Esophagus muscularis mucosa (tissue), 4 donors: Measurements from ENCODE around the gene NOD2. TPM values are rescaled to one million over a fixed set of nuclear protein-coding genes. Genes with fewer than 3 reads are reported as not detected.

Experiments used
- DNase-seq: peaks from one replicate; pipeline ENCODE4 v3.0.0-alpha.2; 2017; ENCODE audit errors: extremely low spot score
- H3K27ac ChIP-seq, 4 donors: fragments of 200-600 bp; sonication (generic); replicated peaks in 1 of 4; 1 replicate in 3 of 4; 2 replicates in 1 of 4; pipeline ENCODE4 v1.5.1; 2016 to 2019; ENCODE audit warnings: mild to moderate bottlenecking in 1 of 4
- H3K27me3 ChIP-seq, 4 donors: fragments of 200-600 bp; sonication (generic); one replicate each; pipeline versions ENCODE4 v1.5.1 to v1.6.0; 2016 to 2019
- H3K36me3 ChIP-seq, 4 donors: fragments of 200-600 bp; sonication (generic); one replicate each; pipeline ENCODE4 v1.5.1; 2016 to 2019
- H3K4me1 ChIP-seq, 4 donors: fragments of 200-600 bp; sonication (generic); one replicate each; pipeline ENCODE4 v1.5.1; 2016 to 2019
- H3K4me3 ChIP-seq, 4 donors: fragments of 200-600 bp; sonication (generic); 1 replicate in 2 of 4; 2 replicates in 2 of 4; pipeline ENCODE4 v1.5.1; 2016 to 2019; ENCODE audit warnings: mild to moderate bottlenecking in 4 of 4, moderate library complexity in 1 of 4
- H3K9me3 ChIP-seq, 4 donors: fragments of 200-600 bp; sonication (generic); 1 replicate in 3 of 4; 2 replicates in 1 of 4; pipeline ENCODE4 v1.5.1; 2016 to 2019
- CTCF ChIP-seq, 3 experiments: fragments of 200-600 bp in 2 of 3; fragments of 450-650 bp in 1 of 3; sonication (generic) in 2 of 3; IDR thresholded peaks; one replicate each; pipeline ENCODE4 v1.5.1; 2017 to 2019; ENCODE audit warnings: antibody characterized with exemption in 3 of 3, mild to moderate bottlenecking in 2 of 3, moderate library complexity in 1 of 3
- EP300 ChIP-seq: sonication (generic); formaldehyde crosslinking; IDR thresholded peaks from one replicate; pipeline ENCODE4 v1.6.1; 2017; ENCODE audit warnings: antibody characterized with exemption
- POLR2A ChIP-seq: fragments of 450-650 bp; IDR thresholded peaks from one replicate; pipeline ENCODE4 v1.6.1; 2017; ENCODE audit warnings: antibody characterized with exemption, moderate library complexity, mild to moderate bottlenecking, low read depth
- POLR2AphosphoS5 ChIP-seq, 2 donors: sonication (generic); formaldehyde crosslinking; IDR thresholded peaks; one replicate each; pipeline ENCODE4 v1.6.1; 2017; ENCODE audit warnings: antibody characterized with exemption in 2 of 2
- WGBS: methylation state at CpG from one replicate; pipeline ENCODE4 v1.1.5; 2018; 5-methylcytosine and 5-hydroxymethylcytosine counted together
- intact Hi-C: fragments of 100-400 bp; cut with DNase I; formaldehyde crosslinking; loops from one replicate; pipeline ENCODE4 v1.15.1; 2023
- total RNA-seq, 4 donors: library from RNA; depleted of rRNA; stranded (reverse); fragments of >200 nt; gene quantifications; one replicate each; pipeline versions ENCODE4 v1.1.0 to v1.2.1, GENCODE V29; 2016

Gene NOD2
- total RNA-seq, 4 donors from 2014 or later, result 1.2 to 6.0 (median 2.5) TPM

GRCh38 chr16:50683689-50684374 lies 9.6 kb upstream of the NOD2 start:
- DNase-seq, result no peak
- no peak overlapping the region for H3K4me3 ChIP-seq
- no peaks in the 10 kb centered on the region for H3K36me3 ChIP-seq
- WGBS, result 84% methylated on average over 14 of the region's 14 CpGs
- H3K27ac ChIP-seq, result no peak overlapping the region
- intact Hi-C loops, result no loop called here
- no peaks in the 10 kb centered on the region for H3K9me3 ChIP-seq
- H3K4me1 ChIP-seq, result no peaks in the 10 kb centered on the region
- no peaks in the 10 kb centered on the region for H3K27me3 ChIP-seq
- TF ChIP-seq CTCF (IDR thresholded peaks at IDR 0.05), result no peak
- TF ChIP-seq POLR2AphosphoS5 (IDR thresholded peaks at IDR 0.05), result no peak
- no peak for TF ChIP-seq POLR2A
- TF ChIP-seq EP300, result no peak

- intact Hi-C loops, result no loop called here
- no peak for TF ChIP-seq EP300
- no peak for TF ChIP-seq CTCF (IDR thresholded peaks at IDR 0.05)
- TF ChIP-seq POLR2A, result no peak
- TF ChIP-seq POLR2AphosphoS5 (IDR thresholded peaks at IDR 0.05), result no peak
Observed at GRCh38 chr16:50684823-50685461, 8.5 kb upstream of the NOD2 start.

GRCh38 chr16:50685462-50686063 lies 7.8 kb upstream of the NOD2 start:
- H3K36me3 ChIP-seq, result no peaks in the 10 kb centered on the region
- no peaks in the 10 kb centered on the region for H3K9me3 ChIP-seq
- no peak overlapping the region for H3K4me3 ChIP-seq
- WGBS, result 82% methylated on average over 8 of the region's 8 CpGs
- intact Hi-C loops, result no loop called here
- no peak for DNase-seq
- no peaks in the 10 kb centered on the region for H3K27me3 ChIP-seq
- no peak overlapping the region for H3K27ac ChIP-seq
- no peaks in the 10 kb centered on the region for H3K4me1 ChIP-seq
- no peak for TF ChIP-seq EP300
- TF ChIP-seq POLR2A, result no peak
- no peak for TF ChIP-seq POLR2AphosphoS5 (IDR thresholded peaks at IDR 0.05)
- no peak for TF ChIP-seq CTCF (IDR thresholded peaks at IDR 0.05)

More at GRCh38 chr16:50684823-50685461, 8.5 kb upstream of the NOD2 start:
- Histone ChIP-seq H3K9me3 (no peaks in the 10 kb centered on the region), H3K36me3 (no peaks in the 10 kb centered on the region), H3K4me3 (no peak overlapping the region), H3K27me3 (no peaks in the 10 kb centered on the region), H3K4me1 (no peaks in the 10 kb centered on the region), H3K27ac (no peak overlapping the region)
- DNase-seq, result no peak
- WGBS, result 81% methylated on average over 10 of the region's 11 CpGs

- Histone ChIP-seq H3K4me1 (peaks cover 0 to 3% (median 2%) of the 10 kb centered on the region in 4 donors), H3K9me3 (no peaks in the 10 kb centered on the region), H3K27ac (no peak overlapping the region), H3K4me3 (no peak overlapping the region), H3K27me3 (no peaks in the 10 kb centered on the region), H3K36me3 (no peaks in the 10 kb centered on the region)
- TF ChIP-seq EP300, result no peak
- no peak for TF ChIP-seq POLR2A
- no peak for TF ChIP-seq POLR2AphosphoS5 (IDR thresholded peaks at IDR 0.05)
- TF ChIP-seq CTCF (IDR thresholded peaks at IDR 0.05), result no peak
- no peak for DNase-seq
- intact Hi-C loops, result no loop called here
- WGBS, result 55% methylated on average over 7 of the region's 12 CpGs
Observed at GRCh38 chr16:50688083-50688482, 5.3 kb upstream of the NOD2 start.
